ENCODE measurements around the gene RPL23. TPM values are rescaled to one million over a fixed set of nuclear protein-coding genes. Genes with fewer than 3 reads are reported as not detected.
A peak's percentile ranks its signal among the peaks of the same experiment; 100 is the strongest.

Gene RPL23
- total RNA-seq, 2 donors from 2014 or later, result 892 to 925 TPM

GRCh38 chr17:38885728-38886642, 32.5 kb upstream of the RPL23 start:
- intact Hi-C loops (cut with DNase I), result no loop called here
- DNase-seq (no peak), ATAC-seq (no peak)

GRCh38 chr17:38885044-38885727, 31.7 kb upstream of the RPL23 start:
- DNase-seq, result no peak
- no peak for ATAC-seq
- intact Hi-C loops (cut with DNase I), result no loop called here

- ATAC-seq (peak; percentile 19 to 22), DNase-seq (no peak)
- intact Hi-C loops (cut with DNase I), result no loop called here
Measured at GRCh38 chr17:38883592-38884526, 30.3 kb upstream of the RPL23 start.

GRCh38 chr17:38882870-38883269, 29.3 kb upstream of the RPL23 start:
- intact Hi-C loops (cut with DNase I), result no loop called here
- DNase-seq (no peak), ATAC-seq (no peak)

GRCh38 chr17:38881600-38882191, 28.2 kb upstream of the RPL23 start:
- ATAC-seq, result peak; percentile 47 to 70
- intact Hi-C loops (cut with DNase I), result loop anchor here in 1 of 2 donors (2.0 kb wide), 1 partner anchor 19 kb away; no protein-coding TSS in a partner anchor
- peak; percentile 79 for DNase-seq

- intact Hi-C loops (cut with DNase I), result loop anchor here in 1 of 2 donors (2.0 kb wide), 1 partner anchor 21 kb away; no protein-coding TSS in a partner anchor
Measured at GRCh38 chr17:38879878-38880665, 26.6 kb upstream of the RPL23 start.

GRCh38 chr17:38877130-38877851, 23.8 kb upstream of the RPL23 start:
- DNase-seq, result no peak
- ATAC-seq, result no peak
- intact Hi-C loops (cut with DNase I), result no loop called here

More at GRCh38 chr17:38879878-38880665, 26.6 kb upstream of the RPL23 start:
- peak; percentile 27 to 58 for ATAC-seq
- peak; percentile 77 for DNase-seq

GRCh38 chr17:38875477-38876075, 22.1 kb upstream of the RPL23 start:
- ATAC-seq (no peak), DNase-seq (no peak)
- intact Hi-C loops (cut with DNase I), result no loop called here

- intact Hi-C loops (cut with DNase I), result loop anchor here in 1 of 2 donors (5.0 kb wide), 1 partner anchor 33 kb away; no protein-coding TSS in a partner anchor
- no peak for DNase-seq
- peak in 1 of 2 donors; percentile 17 for ATAC-seq
Measured at GRCh38 chr17:38874505-38875400, 21.2 kb upstream of the RPL23 start.

GRCh38 chr17:38873640-38874380, 20.3 kb upstream of the RPL23 start:
- intact Hi-C loops (cut with DNase I), result loop anchor here in 1 of 2 donors (5.0 kb wide), 1 partner anchor 33 kb away; no protein-coding TSS in a partner anchor
- ATAC-seq, result no peak
- DNase-seq, result no peak

GRCh38 chr17:38872671-38873385, 19.3 kb upstream of the RPL23 start:
- intact Hi-C loops (cut with DNase I), result loop anchor here in 1 of 2 donors (5.0 kb wide), 1 partner anchor 34 kb away; no protein-coding TSS in a partner anchor
- no peak for DNase-seq
- ATAC-seq, result no peak

GRCh38 chr17:38872027-38872511, 18.5 kb upstream of the RPL23 start:
- no peak for DNase-seq
- intact Hi-C loops (cut with DNase I), result loop anchor here in 1 of 2 donors (5.0 kb wide), 1 partner anchor 35 kb away; no protein-coding TSS in a partner anchor
- ATAC-seq, result no peak

- ATAC-seq (peak in 1 of 2 donors; percentile 20), DNase-seq (peak; percentile 77)
- intact Hi-C loops (cut with DNase I), result loop anchor here in 1 of 2 donors (5.0 kb wide), 1 partner anchor 36 kb away; no protein-coding TSS in a partner anchor
Measured at GRCh38 chr17:38871247-38872015, 17.9 kb upstream of the RPL23 start.

All from left cardiac atrium (tissue), 4 donors.